ENCODE data around the gene FAM222A. TPM values are rescaled to one million over a fixed set of nuclear protein-coding genes. Genes with fewer than 3 reads are reported as not detected.

The FAM222A gene
- total and polyA plus RNA-seq, 2 of the 4 experiments (the other 2 are of a cell fraction), result under 0.01 to 0.32 TPM

DNA sequence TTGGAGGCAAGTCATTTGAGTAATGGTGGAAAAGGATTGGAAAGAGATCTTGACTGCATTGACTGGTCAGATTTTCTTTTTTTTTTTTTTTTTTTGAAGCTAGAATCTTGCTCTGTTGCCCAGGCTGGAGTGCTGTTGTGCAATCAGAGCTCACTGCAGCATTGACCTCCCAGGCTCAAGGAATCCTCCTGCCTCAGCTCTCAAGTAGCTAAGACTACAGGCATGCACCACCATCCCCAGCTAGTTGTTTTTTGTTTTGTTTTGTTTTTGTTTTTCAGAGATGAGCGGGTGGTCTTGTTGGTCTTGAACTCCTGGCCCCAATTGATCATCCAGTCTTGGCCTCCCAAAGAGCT lies 30.9 kb upstream of the FAM222A start:
- Histone ChIP-seq H2BK120ac (ENCODE audit: low read depth, low read length) (no peak overlapping the region), H3K9ac (ENCODE audit: low read depth, low read length) (no peak overlapping the region), H3K56ac (ENCODE audit: extremely low read depth, insufficient read depth, low read length) (no peak overlapping the region), H3K4me3 (ENCODE audit: insufficient read depth, low read depth, low read length) (no peak overlapping the region), H3K23ac (ENCODE audit: low read depth, low read length) (no peak overlapping the region), H4K91ac (ENCODE audit: insufficient read depth, low read depth, low read length) (no peak overlapping the region), H3K9me3 (ENCODE audit: control insufficient read depth, insufficient read depth, low read length) (no peaks in the 10 kb centered on the region), H3K9me1 (ENCODE audit: insufficient read depth, low read length) (no peaks in the 10 kb centered on the region), H4K20me1 (ENCODE audit: insufficient read depth, low read length) (no peaks in the 10 kb centered on the region), H4K8ac (ENCODE audit: low read depth in 2 of 2, low read length in 2 of 2) (no peak overlapping the region), H3K18ac (ENCODE audit: low read depth, low read length) (no peak overlapping the region), H2AK9ac (replicated peaks; ENCODE audit: low read depth, low read length, poor library complexity) (no peak overlapping the region), H3K79me1 (ENCODE audit: low read depth in 1 of 2, low read length in 2 of 2) (no peaks in the 10 kb centered on the region), H3K4me1 (ENCODE audit: control insufficient read depth, insufficient read depth, low read length) (no peaks in the 10 kb centered on the region), H3K4ac (ENCODE audit: low read depth, low read length) (no peak overlapping the region), H2AFZ (replicated peaks; ENCODE audit: low read length, poor library complexity) (no peak overlapping the region), H4K5ac (ENCODE audit: low read depth, low read length) (no peak overlapping the region), H2BK20ac (ENCODE audit: low read depth, low read length) (no peak overlapping the region), H3K27me3 (ENCODE audit: control insufficient read depth, insufficient read depth, low read length) (peaks cover 17% of the 10 kb centered on the region), H2BK15ac (ENCODE audit: low read depth, low read length) (no peak overlapping the region), H3K4me2 (ENCODE audit: low read depth, low read length) (no peak overlapping the region), H2BK5ac (ENCODE audit: low read depth, low read length, poor library complexity, severe bottlenecking) (no peak overlapping the region), H3K27ac (ENCODE audit: insufficient read depth, low read length) (no peak overlapping the region), H3K36me3 (ENCODE audit: control insufficient read depth, insufficient read depth, low read length) (no peaks in the 10 kb centered on the region), H2AK5ac (ENCODE audit: low read depth, low read length) (no peak overlapping the region), H3K14ac (replicated peaks; ENCODE audit: low read depth, low read length) (no peak overlapping the region)
- dilution Hi-C loops (cut with HindIII; ENCODE audit: low sequenced_read_pairs, unreplicated experiment) (no loop called here), intact Hi-C loops (cut with micrococcal nuclease) (no loop called here), in situ Hi-C loops (cut with MboI; ENCODE audit: low sequenced_read_pairs) (no loop called here)
- CTCF ChIA-PET, result no interaction called here
- POLR2A ChIA-PET (ENCODE audit: unreplicated experiment), result interaction anchor here (0.6 kb wide), 1 partner anchor 60 kb away, joined by 10 read pairs; no protein-coding TSS in a partner anchor
- DNase-seq (no peak), ATAC-seq (ENCODE audit: low read depth) (no peak)
- whole genome bisulfite sequencing, 2 experiments (ENCODE audit: extremely low coverage in 2 of 2, insufficient read length in 1 of 2), result no CpG with 5 or more reads among the region's 1 CpG
- TF ChIP-seq SMC3 (IDR thresholded peaks at IDR 0.05; ENCODE audit: low read depth, low read length) (no peak), CEBPB (IDR thresholded peaks at IDR 0.05; ENCODE audit: low read depth, low read length) (peak; percentile 24; the same call in 1 of the 2 replicates)
- TF ChIP-seq, protein P1, sequence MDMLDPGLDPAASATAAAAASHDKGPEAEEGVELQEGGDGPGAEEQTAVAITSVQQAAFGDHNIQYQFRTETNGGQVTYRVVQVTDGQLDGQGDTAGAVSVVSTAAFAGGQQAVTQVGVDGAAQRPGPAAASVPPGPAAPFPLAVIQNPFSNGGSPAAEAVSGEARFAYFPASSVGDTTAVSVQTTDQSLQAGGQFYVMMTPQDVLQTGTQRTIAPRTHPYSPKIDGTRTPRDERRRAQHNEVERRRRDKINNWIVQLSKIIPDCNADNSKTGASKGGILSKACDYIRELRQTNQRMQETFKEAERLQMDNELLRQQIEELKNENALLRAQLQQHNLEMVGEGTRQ (IDR thresholded peaks at IDR 0.05; ENCODE audit: low read depth, low read length), result no peak
- TF ChIP-seq, protein P2, sequence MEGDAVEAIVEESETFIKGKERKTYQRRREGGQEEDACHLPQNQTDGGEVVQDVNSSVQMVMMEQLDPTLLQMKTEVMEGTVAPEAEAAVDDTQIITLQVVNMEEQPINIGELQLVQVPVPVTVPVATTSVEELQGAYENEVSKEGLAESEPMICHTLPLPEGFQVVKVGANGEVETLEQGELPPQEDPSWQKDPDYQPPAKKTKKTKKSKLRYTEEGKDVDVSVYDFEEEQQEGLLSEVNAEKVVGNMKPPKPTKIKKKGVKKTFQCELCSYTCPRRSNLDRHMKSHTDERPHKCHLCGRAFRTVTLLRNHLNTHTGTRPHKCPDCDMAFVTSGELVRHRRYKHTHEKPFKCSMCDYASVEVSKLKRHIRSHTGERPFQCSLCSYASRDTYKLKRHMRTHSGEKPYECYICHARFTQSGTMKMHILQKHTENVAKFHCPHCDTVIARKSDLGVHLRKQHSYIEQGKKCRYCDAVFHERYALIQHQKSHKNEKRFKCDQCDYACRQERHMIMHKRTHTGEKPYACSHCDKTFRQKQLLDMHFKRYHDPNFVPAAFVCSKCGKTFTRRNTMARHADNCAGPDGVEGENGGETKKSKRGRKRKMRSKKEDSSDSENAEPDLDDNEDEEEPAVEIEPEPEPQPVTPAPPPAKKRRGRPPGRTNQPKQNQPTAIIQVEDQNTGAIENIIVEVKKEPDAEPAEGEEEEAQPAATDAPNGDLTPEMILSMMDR (conservative IDR thresholded peaks at IDR 0.05; ENCODE audit: low read depth, low read length), result no peak
- BruUV-seq (replicated peaks), result no TSS peak
